GM12878 (cell line): ENCODE measurements around the gene SNHG17. TPM values are rescaled to one million over a fixed set of nuclear protein-coding genes. Genes with fewer than 3 reads are reported as not detected.

Source experiments
- ATAC-seq: fragments of 200-7000 bp; cut with Tn5 transposase; 3 replicates; pipeline ENCODE4 v1.9.1; 2020; ENCODE audit warnings: mild to moderate bottlenecking, moderate library complexity
- BruUV-seq: library from RNA; stranded (reverse); fragments of 400-500 nt; replicated peaks from 2 replicates; lab custom pipeline; 2021; lab: Mats Ljungman, UMichigan
- CTCF ChIA-PET: fragments of 300-600 bp; sonication (Branson Sonifier 250); formaldehyde crosslinking; extraction: SDS; loops from one replicate; lab custom pipeline; 2021; ENCODE audit warnings: inconsistent platforms; lab: Yijun Ruan, JAX
- POLR2A ChIA-PET: fragments of 350-600 bp; formaldehyde crosslinking; extraction: SDS; loops from one replicate; lab custom pipeline; 2021; ENCODE audit warnings: inconsistent platforms; lab: Charles Lee
- RAD21 ChIA-PET: fragments of 300-600 bp; sonication (Branson Sonifier 250); formaldehyde crosslinking; loops from one replicate; lab custom pipeline; 2023; ENCODE audit warnings: antibody characterized with exemption; ENCODE audit not compliant: unreplicated experiment; lab: Charles Lee
- SMC1A ChIA-PET: fragments of 300-600 bp; sonication (Branson Sonifier 250); formaldehyde crosslinking; loops from one replicate; lab custom pipeline; 2023; ENCODE audit not compliant: unreplicated experiment, uncharacterized antibody; lab: Charles Lee
- DNase-seq: peaks from one replicate; pipeline ENCODE4 v3.0.0-alpha.2; 2011; ENCODE audit warnings: low read depth, low spot score
- FAIRE-seq: peaks from 3 replicates; lab custom pipeline; 2011; peaks lifted over from hg19 to GRCh38; lab: Jason Lieb, UNC
- H2AFZ ChIP-seq: 2 replicates; pipeline ENCODE4 v1.6.0; 2011; ENCODE audit warnings: low read depth, low read length, control low read depth; ENCODE audit not compliant: control insufficient read depth
- H3K27ac ChIP-seq: 2 replicates; pipeline ENCODE4 v1.5.1; 2011; ENCODE audit warnings: control low read depth; ENCODE audit not compliant: control insufficient read depth, insufficient read depth
- H3K27me3 ChIP-seq, 2 experiments: replicated peaks in 1 of 2; 2 replicates each; pipeline versions ENCODE4 v1.6.0 to v1.6.1; 2011; ENCODE audit warnings: low read length in 1 of 2; ENCODE audit not compliant: control insufficient read depth in 2 of 2, insufficient read depth in 2 of 2
- H3K36me3 ChIP-seq, 2 experiments: 2 replicates each; pipeline ENCODE4 v1.5.1; 2011; ENCODE audit warnings: low read length in 1 of 2; ENCODE audit not compliant: control insufficient read depth in 2 of 2, insufficient read depth in 2 of 2
- H3K4me1 ChIP-seq: 2 replicates; pipeline ENCODE4 v1.6.1; 2011; ENCODE audit warnings: mild to moderate bottlenecking, low read length, moderate library complexity, mixed read lengths; ENCODE audit not compliant: control insufficient read depth, insufficient read depth
- H3K4me2 ChIP-seq: 2 replicates; pipeline ENCODE4 v1.6.0; 2011; ENCODE audit warnings: control low read depth; ENCODE audit not compliant: control insufficient read depth, insufficient read depth
- H3K4me3 ChIP-seq: fragments of 200-600 bp; sonication (generic); 2 replicates; pipeline ENCODE4 v1.5.1; 2016
- H3K79me2 ChIP-seq: 2 replicates; pipeline ENCODE4 v1.6.0; 2011; ENCODE audit warnings: low read length; ENCODE audit not compliant: control insufficient read depth, insufficient read depth
- H3K9ac ChIP-seq: 2 replicates; pipeline ENCODE4 v1.8.0; 2011; ENCODE audit warnings: low read length, control low read depth, mixed read lengths; ENCODE audit not compliant: control insufficient read depth, insufficient read depth
- H3K9me3 ChIP-seq: replicated peaks from 3 replicates; pipeline ENCODE4 v1.5.1; 2011; ENCODE audit warnings: mild to moderate bottlenecking, low read length; ENCODE audit not compliant: control insufficient read depth, insufficient read depth
- H4K20me1 ChIP-seq: 2 replicates; pipeline ENCODE4 v1.6.0; 2011; ENCODE audit not compliant: control insufficient read depth, insufficient read depth
- CREM ChIP-seq: IDR thresholded peaks from 2 replicates; pipeline ENCODE4 v1.6.1; 2014; ENCODE audit warnings: antibody characterized with exemption, low read depth
- NR2F1 ChIP-seq: fragments of 450-650 bp; conservative IDR thresholded peaks from 2 replicates; pipeline ENCODE4 v1.6.1; 2017; ENCODE audit warnings: mild to moderate bottlenecking
- POLR2A ChIP-seq: IDR thresholded peaks from 2 replicates; pipeline ENCODE4 v1.6.1; 2011; ENCODE audit warnings: low read depth, mild to moderate bottlenecking, low read length
- POLR2AphosphoS5 ChIP-seq: IDR thresholded peaks from 2 replicates; pipeline ENCODE4 v1.6.1; 2011; ENCODE audit warnings: mild to moderate bottlenecking, low read length, inconsistent platforms
- RB1 ChIP-seq: fragments of 450-650 bp; formaldehyde crosslinking; IDR thresholded peaks from 2 replicates; pipeline ENCODE4 v1.6.1; 2017; ENCODE audit warnings: mild to moderate bottlenecking, borderline replicate concordance
- SMAD1 ChIP-seq: fragments of 450-650 bp; IDR thresholded peaks from 2 replicates; pipeline ENCODE4 v1.6.1; 2018; ENCODE audit warnings: mild to moderate bottlenecking, low read depth; ENCODE audit not compliant: partially characterized antibody
- SMC3 ChIP-seq: IDR thresholded peaks from 2 replicates; pipeline ENCODE4 v1.6.1; 2011; ENCODE audit warnings: low read length, improper control_type of control experiment, borderline replicate concordance
- TARDBP ChIP-seq: IDR thresholded peaks from 2 replicates; pipeline ENCODE4 v1.6.1; 2016; ENCODE audit warnings: borderline replicate concordance
- YBX1 ChIP-seq: fragments of 450-650 bp; IDR thresholded peaks from 2 replicates; pipeline ENCODE4 v1.6.1; 2016; ENCODE audit warnings: antibody characterized with exemption
- ZNF384 ChIP-seq: IDR thresholded peaks from 2 replicates; pipeline ENCODE4 v1.6.1; 2012; ENCODE audit warnings: low read depth, mild to moderate bottlenecking, low read length, improper control_type of control experiment, borderline replicate concordance
- WGBS: methylation state at CpG from one replicate; pipeline ENCODE4 v1.1.6; 2016; ENCODE audit warnings: low lambda C conversion rate; ENCODE audit not compliant: insufficient replicate concordance, insufficient coverage; ENCODE audit errors: missing lambda C conversion rate; 5-methylcytosine and 5-hydroxymethylcytosine counted together
- in situ Hi-C: fragments of 300-500 bp; cut with MboI; formaldehyde crosslinking; loops from 9 replicates; pipeline ENCODE4 v1.14.3; 2018; ENCODE audit warnings: mixed read lengths
- intact Hi-C: fragments of 100-400 bp; cut with micrococcal nuclease; formaldehyde crosslinking; loops from one replicate; pipeline ENCODE4 v1.14.2; 2022; ENCODE audit not compliant: unreplicated experiment
- polyA plus RNA-seq, 11 experiments: library from polyadenylated mRNA; depleted of rRNA in 4 of 11; unstranded in 6 of 11; stranded (reverse) in 5 of 11; fragments of >200 nt; fragmentation: Nextera tagmentation in 4 of 11; fragmentation: Illumina TruSeq in 1 of 11; extraction: Ambion mirVana in 4 of 11; extraction: Trizol in 1 of 11; gene quantifications; 1 replicate in 1 of 11; 2 replicates in 10 of 11; pipeline versions ENCODE4 v1.2.1 to v1.2.3, GENCODE V29; 2011 to 2016; ENCODE audit warnings: inconsistent platforms in 2 of 11, missing spikeins in 2 of 11, low read depth in 1 of 11
- total RNA-seq, 4 experiments: library from RNA; depleted of rRNA in 3 of 4; stranded (reverse); fragments of >200 nt in 3 of 4; fragmentation: Illumina TruSeq in 1 of 4; extraction: Trizol in 1 of 4; gene quantifications; 2 replicates each; pipeline versions ENCODE4 v1.2.1 to v1.2.3, GENCODE V29; 2013 to 2021

The SNHG17 gene
- total and polyA plus RNA-seq, 10 of the 15 experiments (the other 5 are each of a cell fraction or from before 2014, with no cell fraction given): 20.8 to 63.0 (median 33.9) TPM

DNA sequence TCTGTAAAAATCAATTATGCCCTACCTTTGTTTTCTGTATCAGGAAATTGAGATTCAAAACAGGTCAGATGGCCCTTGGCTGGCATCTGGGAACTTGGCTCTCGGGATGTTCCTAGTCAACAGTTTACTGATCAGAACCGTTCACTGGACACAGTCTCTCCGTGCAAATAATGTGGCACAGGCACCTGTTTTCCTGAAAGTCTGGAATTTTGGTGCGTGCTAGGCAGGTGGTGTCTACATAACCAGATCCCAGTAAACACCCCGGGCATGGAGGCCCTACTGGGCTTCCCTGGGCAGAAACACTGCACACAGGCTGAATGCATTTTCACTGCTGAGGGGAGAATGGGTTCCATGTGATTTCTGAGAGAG is 7.5 kb downstream of the SNHG17 start (continued):
- TF ChIP-seq RB1: no peak

GRCh38 chr20:38426006-38426897 is 8.9 kb downstream of the SNHG17 start:
- WGBS: 86% methylated on average over 15 of the region's 15 CpGs
- FAIRE-seq (no peak), ATAC-seq (no peak), DNase-seq (no peak)
- ChIA-PET CTCF (interaction anchor here (0.9 to 1.2 kb wide), 2 partner anchors 8 to 9 kb away, joined by 4 read pairs; partner anchors contain the start of gene SNHG17), RAD21 (no interaction called here), SMC1A (no interaction called here), POLR2A (interaction anchor here (0.6 to 1.1 kb wide), 2 partner anchors 9 to 90 kb away, joined by 3 to 4 read pairs; partner anchors contain the start of gene SNHG17)
- in situ Hi-C loops (no loop called here), intact Hi-C loops (no loop called here)
- no peak overlapping the region for H2AFZ ChIP-seq
- H3K79me2 ChIP-seq: peaks cover 51% of the 10 kb centered on the region
- H3K4me1 ChIP-seq: no peaks in the 10 kb centered on the region
- no TSS peak for BruUV-seq
- no peak overlapping the region for H3K9ac ChIP-seq
- no peak for TF ChIP-seq ZNF384
- peak; percentile 38; the same call in 1 of the 2 replicates for TF ChIP-seq POLR2A
- peak overlapping the region; percentile 31; the same call in 1 of the 2 replicates for H3K4me2 ChIP-seq
- no peaks in the 10 kb centered on the region for H3K9me3 ChIP-seq
- peaks cover 18% of the 10 kb centered on the region for H4K20me1 ChIP-seq
- H3K36me3 ChIP-seq: peaks cover 68% of the 10 kb centered on the region in 2 experiments
- H3K4me3 ChIP-seq: no peak overlapping the region
- H3K27me3 ChIP-seq: no peaks in the 10 kb centered on the region
- no peak overlapping the region for H3K27ac ChIP-seq

GRCh38 chr20:38424401-38424800 is 10.7 kb downstream of the SNHG17 start:
- intact Hi-C loops (loop anchor here (1.0 kb wide), 1 partner anchor 8 kb away; no protein-coding TSS in a partner anchor), in situ Hi-C loops (no loop called here)
- CTCF ChIA-PET: interaction anchor here (0.6 to 1.6 kb wide), 2 partner anchors 16 to 74 kb away, joined by 5 to 6 read pairs; no protein-coding TSS in a partner anchor
- Histone ChIP-seq H3K27me3 (no peaks in the 10 kb centered on the region), H4K20me1 (peaks cover 16% of the 10 kb centered on the region), H3K4me1 (no peaks in the 10 kb centered on the region), H3K36me3 (peaks cover 68 to 74% of the 10 kb centered on the region in 2 experiments), H3K79me2 (peaks cover 39% of the 10 kb centered on the region), H3K9ac (no peak overlapping the region), H3K4me3 (no peak overlapping the region), H3K4me2 (no peak overlapping the region), H2AFZ (no peak overlapping the region), H3K27ac (no peak overlapping the region), H3K9me3 (no peaks in the 10 kb centered on the region)
- DNase-seq (no peak), FAIRE-seq (no peak), ATAC-seq (peak; percentile 7)
- BruUV-seq: no TSS peak
- POLR2A ChIA-PET: no interaction called here
- 100% methylated on average over 1 of the region's 1 CpG for whole genome bisulfite sequencing
- SMC1A ChIA-PET: interaction anchor here (2.8 kb wide), 1 partner anchor 10 kb away, joined by 9 read pairs; the partner anchor contains the start of gene SNHG17
- RAD21 ChIA-PET: no interaction called here
- TF ChIP-seq POLR2AphosphoS5: peak; percentile 62; the same call in 1 of the 2 replicates
- TF ChIP-seq SMAD1: no peak
- TF ChIP-seq TARDBP: no peak
- TF ChIP-seq YBX1: no peak
- no peak for TF ChIP-seq NR2F1
- peak; percentile 52 for TF ChIP-seq POLR2A
- no peak for TF ChIP-seq CREM
- no peak for TF ChIP-seq SMC3
